BE2C (cell line): ENCODE results near the gene HDAC4.

Experiments
- DNase-seq: peaks from one replicate; pipeline ENCODE4 v3.0.0-alpha.2; 2020
- H3K27me3 ChIP-seq: fragments of 250-450 bp; sonication (Bioruptor Pico); 2 replicates; pipeline ENCODE4 v1.5.1; 2020; ENCODE audit warnings: mild to moderate bottlenecking
- H3K36me3 ChIP-seq: fragments of 250-450 bp; sonication (Bioruptor Pico); 2 replicates; pipeline ENCODE4 v1.5.1; 2020; ENCODE audit warnings: mild to moderate bottlenecking
- H3K4me1 ChIP-seq: fragments of 250-450 bp; sonication (Bioruptor Pico); 2 replicates; pipeline ENCODE4 v1.5.1; 2020
- H3K4me3 ChIP-seq: 2 replicates; pipeline ENCODE4 v1.5.1; 2011; ENCODE audit warnings: low read depth, low read length
- H3K9me3 ChIP-seq: fragments of 250-450 bp; sonication (Bioruptor Pico); 2 replicates; pipeline ENCODE4 v1.5.1; 2020
- CTCF ChIP-seq: IDR thresholded peaks from 2 replicates; pipeline ENCODE4 v1.5.1; 2012; ENCODE audit warnings: mild to moderate bottlenecking, low read depth, low read length

Gene HDAC4

DNA sequence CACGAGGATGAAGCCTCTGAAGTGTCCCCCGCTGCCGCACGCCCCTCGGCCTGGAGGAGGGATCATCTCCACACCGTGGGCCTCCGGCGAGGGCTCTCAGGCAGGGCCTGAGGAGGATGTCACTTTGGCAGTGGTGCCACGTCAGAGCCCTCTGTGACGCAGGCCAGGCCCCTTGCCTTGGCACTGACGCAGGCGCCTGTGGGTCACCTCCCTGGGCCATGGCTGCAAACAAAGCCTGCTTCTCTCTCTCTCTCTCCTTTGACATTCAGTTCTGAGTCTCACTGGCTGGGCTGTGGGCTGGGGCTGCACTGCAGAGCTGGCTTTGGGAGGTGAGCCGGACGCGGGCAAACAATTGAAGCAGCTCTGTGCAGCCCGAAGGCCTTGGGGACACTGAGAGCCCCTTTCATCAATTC lies 279.2 kb downstream of the HDAC4 start:
- no peak for DNase-seq
- no peak overlapping the region for H3K4me3 ChIP-seq
- peaks cover 25% of the 10 kb centered on the region for H3K36me3 ChIP-seq
- peaks cover 3% of the 10 kb centered on the region for H3K4me1 ChIP-seq
- no peak for TF ChIP-seq CTCF
- no peaks in the 10 kb centered on the region for H3K9me3 ChIP-seq
- no peaks in the 10 kb centered on the region for H3K27me3 ChIP-seq

DNA sequence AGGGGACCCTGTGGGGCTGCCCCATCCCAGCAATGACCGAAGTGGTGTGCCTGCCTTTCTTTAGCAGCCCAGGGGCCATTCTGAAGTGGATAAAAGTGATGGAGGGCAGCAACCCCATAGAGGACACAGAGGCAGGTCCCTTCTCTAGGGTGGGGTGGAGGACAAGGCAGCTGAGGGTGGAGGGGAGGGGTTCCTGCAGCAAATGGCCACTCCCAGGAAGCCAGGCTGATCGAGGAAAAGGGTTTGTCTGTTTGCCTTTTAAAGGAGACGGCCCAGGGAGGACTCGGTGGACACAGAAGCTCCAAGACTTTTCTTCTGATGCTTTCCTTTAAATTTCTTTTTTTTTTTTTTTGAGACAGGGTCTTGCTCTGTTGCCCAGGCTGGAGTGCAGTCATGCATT lies 280.2 kb downstream of the HDAC4 start:
- TF ChIP-seq CTCF, result no peak
- peaks cover 17% of the 10 kb centered on the region for H3K36me3 ChIP-seq
- no peak overlapping the region for H3K4me3 ChIP-seq
- peaks cover 3% of the 10 kb centered on the region for H3K4me1 ChIP-seq
- no peak for DNase-seq
- H3K9me3 ChIP-seq, result no peaks in the 10 kb centered on the region
- no peaks in the 10 kb centered on the region for H3K27me3 ChIP-seq

GRCh38 chr2:239119346-239120126 lies 281.3 kb downstream of the HDAC4 start:
- Histone ChIP-seq H3K9me3 (no peaks in the 10 kb centered on the region), H3K4me1 (peaks cover 7% of the 10 kb centered on the region), H3K27me3 (no peaks in the 10 kb centered on the region), H3K4me3 (no peak overlapping the region), H3K36me3 (peaks cover 12% of the 10 kb centered on the region)
- TF ChIP-seq CTCF, result no peak
- no peak for DNase-seq

DNA sequence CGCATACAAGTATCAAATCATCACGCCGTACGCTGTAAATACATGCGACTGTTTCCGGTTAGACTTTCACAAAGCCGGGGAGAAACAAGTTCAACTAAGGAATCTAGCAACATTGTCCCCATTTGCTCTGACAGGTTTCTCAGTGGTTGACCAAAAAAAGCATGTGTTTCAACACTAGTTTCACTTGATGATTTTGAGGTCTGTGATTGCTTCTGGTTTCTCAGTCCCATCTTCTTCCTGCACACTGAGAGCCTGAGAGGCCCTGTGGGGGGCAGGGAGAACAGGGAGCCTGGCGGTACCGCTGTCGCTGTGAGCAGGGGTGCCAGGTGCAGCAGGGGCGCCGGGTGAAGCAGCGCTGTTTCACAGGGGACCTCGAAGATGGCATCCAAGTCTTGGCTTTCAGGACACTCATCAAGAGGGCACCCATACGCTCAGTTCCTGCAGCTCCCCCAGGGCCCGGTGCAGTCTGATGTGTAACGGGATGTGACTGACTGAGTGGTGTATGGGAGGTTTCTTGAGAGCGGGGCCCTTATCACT lies 282.1 kb downstream of the HDAC4 start:
- Histone ChIP-seq H3K36me3 (peaks cover 9% of the 10 kb centered on the region), H3K4me1 (peaks cover 15% of the 10 kb centered on the region), H3K4me3 (no peak overlapping the region), H3K27me3 (no peaks in the 10 kb centered on the region), H3K9me3 (no peaks in the 10 kb centered on the region)
- no peak for TF ChIP-seq CTCF
- DNase-seq, result no peak

DNA sequence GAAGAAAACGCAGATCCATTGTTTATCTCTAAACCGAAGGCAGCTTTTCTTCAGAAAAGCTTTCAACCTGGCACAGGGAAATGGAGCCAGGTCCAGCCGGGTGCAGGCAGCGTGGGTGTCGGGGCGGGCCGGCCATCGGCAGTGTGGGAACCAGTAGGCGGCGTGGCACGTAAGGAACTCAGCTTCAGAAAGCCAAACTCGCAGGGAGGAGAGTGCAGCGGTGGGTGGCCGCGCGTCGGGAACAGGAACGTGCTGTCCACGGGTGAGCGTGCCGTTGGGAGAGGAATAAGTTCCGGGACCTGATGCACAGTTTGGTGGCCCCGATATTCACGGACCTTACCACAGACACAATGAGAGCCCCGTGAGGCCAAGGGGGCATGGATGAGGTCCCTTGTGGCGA lies 282.6 kb downstream of the HDAC4 start:
- H3K4me3 ChIP-seq, result no peak overlapping the region

More for the DNA sequence above, 282.6 kb downstream of the HDAC4 start:
- Histone ChIP-seq H3K4me1 (peaks cover 20% of the 10 kb centered on the region), H3K36me3 (peaks cover 9% of the 10 kb centered on the region), H3K27me3 (no peaks in the 10 kb centered on the region), H3K9me3 (no peaks in the 10 kb centered on the region)
- DNase-seq, result no peak
- no peak for TF ChIP-seq CTCF
